ENCODE measurements around the gene ILF2.

The ILF2 gene

DNA sequence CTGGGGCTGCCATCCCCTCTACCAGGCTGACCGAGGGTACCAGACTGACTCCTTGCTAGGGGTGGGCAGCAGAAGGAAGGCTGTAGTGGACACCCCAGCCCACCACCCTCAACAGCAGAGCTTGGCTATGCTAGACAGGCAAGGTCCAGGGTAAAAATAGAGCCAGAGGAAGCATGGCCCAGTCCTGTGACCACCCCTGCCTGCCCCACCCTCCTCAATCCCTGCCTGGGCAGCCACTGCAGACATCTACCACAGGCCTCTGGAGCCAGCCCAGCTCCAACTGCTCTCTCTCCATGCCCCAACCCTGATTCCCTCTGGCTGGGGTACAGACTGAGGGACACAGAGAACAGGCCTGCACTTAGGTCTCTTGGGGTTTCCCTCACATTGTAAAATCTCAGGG is 40.8 kb downstream of the ILF2 start:
- no peak for TF ChIP-seq ZFX (IDR thresholded peaks at IDR 0.05; ENCODE audit: borderline replicate concordance)
- TF ChIP-seq, protein P1, sequence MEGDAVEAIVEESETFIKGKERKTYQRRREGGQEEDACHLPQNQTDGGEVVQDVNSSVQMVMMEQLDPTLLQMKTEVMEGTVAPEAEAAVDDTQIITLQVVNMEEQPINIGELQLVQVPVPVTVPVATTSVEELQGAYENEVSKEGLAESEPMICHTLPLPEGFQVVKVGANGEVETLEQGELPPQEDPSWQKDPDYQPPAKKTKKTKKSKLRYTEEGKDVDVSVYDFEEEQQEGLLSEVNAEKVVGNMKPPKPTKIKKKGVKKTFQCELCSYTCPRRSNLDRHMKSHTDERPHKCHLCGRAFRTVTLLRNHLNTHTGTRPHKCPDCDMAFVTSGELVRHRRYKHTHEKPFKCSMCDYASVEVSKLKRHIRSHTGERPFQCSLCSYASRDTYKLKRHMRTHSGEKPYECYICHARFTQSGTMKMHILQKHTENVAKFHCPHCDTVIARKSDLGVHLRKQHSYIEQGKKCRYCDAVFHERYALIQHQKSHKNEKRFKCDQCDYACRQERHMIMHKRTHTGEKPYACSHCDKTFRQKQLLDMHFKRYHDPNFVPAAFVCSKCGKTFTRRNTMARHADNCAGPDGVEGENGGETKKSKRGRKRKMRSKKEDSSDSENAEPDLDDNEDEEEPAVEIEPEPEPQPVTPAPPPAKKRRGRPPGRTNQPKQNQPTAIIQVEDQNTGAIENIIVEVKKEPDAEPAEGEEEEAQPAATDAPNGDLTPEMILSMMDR (IDR thresholded peaks at IDR 0.05): no peak
- 0 out of 2 replicates have a peak overlapping the region, but pooled peaks have one; percentile 10 for H3K27ac ChIP-seq

- H3K27ac ChIP-seq: 0 out of 2 replicates have a peak overlapping the region, but pooled peaks have one; percentile 10
- TF ChIP-seq, protein P1 (IDR thresholded peaks at IDR 0.05): no peak
- TF ChIP-seq ZFX (IDR thresholded peaks at IDR 0.05; ENCODE audit: borderline replicate concordance): no peak
Observed at GRCh38 chr1:153629343-153629665, 41.5 kb downstream of the ILF2 start.

DNA sequence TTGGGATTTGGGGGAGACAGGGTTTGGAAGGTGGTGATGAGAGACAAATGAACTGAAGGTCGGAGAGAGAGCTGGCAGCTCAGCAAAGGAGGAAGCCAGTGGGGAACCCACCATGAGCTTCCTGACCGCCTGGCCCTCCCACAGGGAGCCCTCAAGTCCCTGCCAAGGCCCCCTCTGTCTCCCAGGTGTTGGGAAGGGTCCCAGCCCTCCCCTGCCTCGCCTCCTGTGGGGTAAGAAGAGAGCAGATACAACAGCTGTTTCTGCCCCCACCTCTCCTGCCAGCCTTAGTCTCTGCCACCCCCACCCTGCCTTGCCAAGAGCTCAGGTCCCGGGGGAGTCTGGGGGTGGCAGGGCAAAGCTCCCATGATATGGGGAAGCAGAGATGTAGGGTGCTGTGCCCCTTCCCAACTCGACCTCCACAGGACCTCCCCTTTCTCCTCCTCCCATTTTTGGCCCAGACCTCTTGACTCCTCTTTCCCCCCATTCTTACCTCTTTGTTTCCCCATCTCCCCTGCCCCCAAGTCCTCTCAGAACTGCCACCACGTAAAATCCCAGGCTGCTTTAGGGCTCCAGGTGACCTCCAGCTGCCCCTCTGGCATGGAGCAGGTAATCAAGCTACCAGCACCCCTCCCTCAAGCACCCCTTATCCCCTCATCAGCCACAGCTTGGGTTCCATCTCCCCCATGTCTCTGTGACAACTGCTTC is 42.0 kb downstream of the ILF2 start:
- H3K27ac ChIP-seq: peak overlapping the region; percentile 88

DNA sequence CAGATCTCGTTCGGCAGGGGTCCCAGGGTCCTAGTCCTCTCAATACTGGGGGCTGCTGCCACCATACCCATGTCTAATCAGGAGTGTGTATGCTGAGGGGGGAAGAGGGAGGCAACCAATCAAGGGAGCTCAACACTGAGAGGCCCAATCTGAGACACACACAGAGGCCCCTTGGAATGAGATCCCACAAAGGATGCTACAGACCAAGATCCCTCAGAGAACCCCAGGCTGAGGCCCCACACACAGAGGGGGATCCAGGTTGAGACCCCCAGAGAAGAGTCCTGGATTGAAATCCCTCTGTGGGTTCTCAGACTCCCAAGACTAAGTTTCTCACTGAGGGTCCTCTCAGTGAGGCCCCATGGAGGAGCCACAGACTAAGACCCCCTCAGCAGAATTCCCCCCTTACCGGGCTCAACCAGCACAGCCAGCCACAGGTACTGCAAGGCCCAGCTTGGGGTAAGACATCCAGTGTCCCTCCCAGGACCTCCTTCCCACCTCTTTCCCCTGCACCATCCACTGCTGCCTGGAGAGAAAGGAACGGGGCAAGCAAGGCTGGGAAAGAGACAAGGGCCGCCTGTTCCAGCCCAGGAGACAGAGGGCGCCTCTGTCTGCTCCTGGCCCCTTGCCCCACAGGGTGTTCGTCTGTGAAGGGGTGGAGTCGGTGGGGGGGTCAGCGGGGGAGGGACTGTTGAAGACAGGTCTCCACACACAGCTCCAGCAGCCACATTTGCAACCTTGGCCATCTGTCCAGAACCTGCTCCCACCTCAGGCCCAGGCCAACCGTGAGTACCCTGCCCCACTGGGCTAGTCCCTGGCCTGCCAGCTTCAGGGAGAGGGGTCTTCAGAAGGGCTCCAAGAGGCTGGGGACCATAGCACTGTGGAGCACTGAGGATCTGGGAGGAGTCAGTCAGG is 42.8 kb downstream of the ILF2 start, which contains the start of gene S100A1:
Gene S100A1 (plus strand): TSS at position 720 of the 912 bp plus-strand sequence. CDS start 2,088 bp downstream, outside the sequence.
- H3K27ac ChIP-seq: peak within 1 kb of the TSS; percentile 88

More for the DNA sequence above, 42.0 kb downstream of the ILF2 start:
- no peak for TF ChIP-seq ZFX (IDR thresholded peaks at IDR 0.05; ENCODE audit: borderline replicate concordance)
- TF ChIP-seq, protein P1 (IDR thresholded peaks at IDR 0.05): no peak

GRCh38 chr1:153626904-153627714 is 43.7 kb downstream of the ILF2 start, which contains the start of gene S100A13:
Gene S100A13, minus strand, starts transcription at chr1:153627505. Its CDS starts 1,033 bp downstream, at chr1:153626472.
- TF ChIP-seq, protein P1 (IDR thresholded peaks at IDR 0.05): peak; percentile 93
- no peak for TF ChIP-seq ZFX (IDR thresholded peaks at IDR 0.05; ENCODE audit: borderline replicate concordance)
- peak within 1 kb of the TSS; percentile 88 for H3K27ac ChIP-seq

More for the DNA sequence above, 42.8 kb downstream of the ILF2 start, which contains the start of gene S100A1:
- TF ChIP-seq, protein P1 (IDR thresholded peaks at IDR 0.05): peak; percentile 72
- no peak for TF ChIP-seq ZFX (IDR thresholded peaks at IDR 0.05; ENCODE audit: borderline replicate concordance)

DNA sequence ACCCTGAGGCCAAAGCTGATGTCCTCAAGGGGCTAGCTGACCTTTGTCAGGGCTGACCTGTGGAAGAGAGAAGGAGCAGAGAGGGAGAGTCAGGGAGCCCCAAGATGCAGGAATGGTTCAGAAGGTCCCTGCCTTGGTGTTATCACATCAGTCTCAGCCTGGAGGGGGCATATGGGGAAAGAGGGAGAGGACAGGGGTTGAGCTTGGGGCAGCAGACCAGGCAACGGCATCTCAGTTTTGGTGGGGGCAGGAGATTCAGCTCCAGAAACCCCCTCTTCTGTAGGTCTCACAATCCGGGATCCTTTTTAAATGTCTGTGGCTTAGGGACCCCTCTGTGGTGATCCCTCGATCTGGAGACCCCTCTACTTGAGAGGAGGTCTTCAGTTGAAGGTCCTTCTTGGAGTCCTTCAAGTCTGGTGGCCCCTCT is 44.3 kb downstream of the ILF2 start:
- H3K27ac ChIP-seq: peak overlapping the region; percentile 88
- TF ChIP-seq ZFX (IDR thresholded peaks at IDR 0.05; ENCODE audit: borderline replicate concordance): no peak
